Neural crest cell (in vitro differentiated cells): Measurements from ENCODE around the gene PIGR. TPM values are rescaled to one million over a fixed set of nuclear protein-coding genes. Genes with fewer than 3 reads are reported as not detected.

Experiments used
- DNase-seq: peaks from one replicate; pipeline ENCODE4 v3.0.0; 2021; ENCODE audit warnings: low read depth, mixed read lengths, low spot score
- H3K27ac Mint-ChIP-seq: one replicate; pipeline ENCODE4 v1.8.0; 2021; ENCODE audit warnings: mild to moderate bottlenecking, mixed read lengths; ENCODE audit not compliant: unreplicated experiment
- H3K27me3 Mint-ChIP-seq: 2 replicates; pipeline ENCODE4 v1.8.0; 2021; ENCODE audit warnings: low read depth, mild to moderate bottlenecking, mixed read lengths
- H3K36me3 Mint-ChIP-seq: 2 replicates; pipeline ENCODE4 v1.8.0; 2021; ENCODE audit warnings: low read depth, mild to moderate bottlenecking, mixed read lengths
- H3K4me1 Mint-ChIP-seq: 2 replicates; pipeline ENCODE4 v1.8.0; 2021; ENCODE audit warnings: mixed read lengths
- H3K4me3 Mint-ChIP-seq: one replicate; pipeline ENCODE4 v1.8.0; 2021; ENCODE audit warnings: mild to moderate bottlenecking, mixed read lengths
- H3K9me3 Mint-ChIP-seq: 2 replicates; pipeline ENCODE4 v1.8.0; 2021; ENCODE audit warnings: mixed read lengths
- CTCF ChIP-seq: fragments of 200-600 bp; sonication (generic); conservative IDR thresholded peaks from 2 replicates; pipeline ENCODE4 v1.5.0; 2021; ENCODE audit warnings: antibody characterized with exemption, mild to moderate bottlenecking
- total RNA-seq: library from RNA; stranded (reverse); gene quantifications from 2 replicates; pipeline ENCODE4 v1.2.1, GENCODE V29; 2021

The PIGR gene
- total RNA-seq, 1 donor from 2014 or later = not detected

DNA sequence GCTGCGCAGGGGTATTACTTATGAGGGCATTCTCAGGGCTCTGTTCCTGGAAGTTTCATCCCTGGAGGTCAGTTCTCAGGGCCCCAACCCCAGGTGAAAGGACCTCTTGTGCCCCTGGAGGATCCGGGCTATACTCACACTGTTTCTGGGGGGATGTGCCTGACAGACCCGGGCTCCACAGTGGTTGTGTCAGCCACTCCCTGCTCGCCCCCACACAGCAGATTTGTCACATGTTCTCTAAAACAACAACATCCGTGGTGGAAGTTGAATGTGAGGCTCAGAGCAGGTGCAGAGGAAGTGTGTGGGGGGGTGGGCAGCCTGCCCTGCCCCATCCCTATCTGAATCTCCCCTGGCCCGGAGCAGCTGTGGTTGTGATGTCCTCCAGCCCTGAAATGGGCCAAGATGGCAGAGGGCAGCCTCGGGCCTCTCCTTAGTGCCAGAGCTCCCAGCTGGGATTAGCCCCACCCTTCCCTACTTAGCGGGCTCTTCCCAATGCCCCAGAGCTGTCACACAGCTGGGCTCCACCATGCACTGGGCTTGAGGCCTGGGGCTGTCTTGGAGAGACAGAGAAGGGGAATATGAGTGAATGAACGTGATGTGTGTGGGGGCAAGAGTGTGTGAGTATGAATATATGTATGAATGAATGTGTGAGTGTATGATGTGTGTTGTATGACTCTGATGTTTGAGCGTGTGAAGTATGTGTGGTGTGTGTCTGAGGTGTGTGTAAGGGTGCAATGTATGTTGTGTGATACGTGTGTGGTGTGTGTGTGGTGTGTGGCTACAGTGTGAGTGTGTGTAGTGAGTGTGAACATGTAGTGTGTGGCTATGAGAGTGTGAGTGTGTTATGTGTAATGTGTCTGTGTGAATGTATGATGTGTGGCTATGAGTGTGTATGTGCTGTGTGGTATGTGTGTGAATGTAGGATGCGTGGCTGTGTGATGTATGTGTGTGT, 23.0 kb downstream of the PIGR start:
- H3K36me3 Mint-ChIP-seq = no peaks in the 10 kb centered on the region
- no peak for DNase-seq
- TF ChIP-seq CTCF = no peak
- H3K4me1 Mint-ChIP-seq = no peaks in the 10 kb centered on the region
- H3K27ac Mint-ChIP-seq = no peak overlapping the region
- no peaks in the 10 kb centered on the region for H3K27me3 Mint-ChIP-seq
- no peak overlapping the region for H3K4me3 Mint-ChIP-seq
- H3K9me3 Mint-ChIP-seq = no peaks in the 10 kb centered on the region

GRCh38 chr1:206922524-206922923, 23.7 kb downstream of the PIGR start:
- no peak overlapping the region for H3K4me3 Mint-ChIP-seq
- no peaks in the 10 kb centered on the region for H3K9me3 Mint-ChIP-seq
- H3K27ac Mint-ChIP-seq = no peak overlapping the region
- H3K4me1 Mint-ChIP-seq = no peaks in the 10 kb centered on the region
- no peak for DNase-seq
- H3K27me3 Mint-ChIP-seq = peaks cover 2% of the 10 kb centered on the region
- no peaks in the 10 kb centered on the region for H3K36me3 Mint-ChIP-seq
- TF ChIP-seq CTCF = no peak

DNA sequence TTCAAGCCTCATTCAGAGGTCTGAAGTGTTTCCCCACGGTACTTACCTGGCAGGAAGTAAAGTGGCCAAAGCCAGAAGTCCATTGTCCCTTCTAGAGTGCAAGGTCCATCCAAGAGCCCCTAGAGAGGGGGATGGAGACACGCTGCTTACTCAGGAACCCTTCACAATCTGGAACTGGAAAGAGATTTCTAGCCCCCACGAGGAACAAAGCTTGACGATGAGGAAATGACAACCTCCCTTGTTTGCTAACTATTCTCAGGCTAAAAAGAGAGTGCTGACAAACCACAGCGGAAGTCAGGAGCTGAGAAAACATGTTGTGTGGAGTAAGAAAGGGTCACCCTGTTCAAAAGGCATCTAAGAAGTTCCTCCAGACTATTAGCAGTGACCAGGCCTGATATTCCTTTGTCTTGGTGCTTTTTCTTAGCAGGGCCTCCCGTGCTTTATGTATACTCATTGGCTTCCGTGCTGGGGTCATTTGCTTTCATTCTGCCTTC, 24.4 kb downstream of the PIGR start, which contains the start of gene FCMR:
TSS of gene FCMR (minus strand) at position 170 of the 494 bp plus-strand sequence. CDS start at position 83, 87 bp downstream.
- no peaks in the 10 kb centered on the region for H3K9me3 Mint-ChIP-seq
- no peak within 1 kb of the TSS for H3K4me3 Mint-ChIP-seq
- H3K36me3 Mint-ChIP-seq = no peaks in the 10 kb centered on the region
- H3K27me3 Mint-ChIP-seq = peaks cover 2% of the 10 kb centered on the region
- DNase-seq = no peak
- no peaks in the 10 kb centered on the region for H3K4me1 Mint-ChIP-seq
- peak within 1 kb of the TSS; percentile 3 for H3K27ac Mint-ChIP-seq
- TF ChIP-seq CTCF = no peak

DNA sequence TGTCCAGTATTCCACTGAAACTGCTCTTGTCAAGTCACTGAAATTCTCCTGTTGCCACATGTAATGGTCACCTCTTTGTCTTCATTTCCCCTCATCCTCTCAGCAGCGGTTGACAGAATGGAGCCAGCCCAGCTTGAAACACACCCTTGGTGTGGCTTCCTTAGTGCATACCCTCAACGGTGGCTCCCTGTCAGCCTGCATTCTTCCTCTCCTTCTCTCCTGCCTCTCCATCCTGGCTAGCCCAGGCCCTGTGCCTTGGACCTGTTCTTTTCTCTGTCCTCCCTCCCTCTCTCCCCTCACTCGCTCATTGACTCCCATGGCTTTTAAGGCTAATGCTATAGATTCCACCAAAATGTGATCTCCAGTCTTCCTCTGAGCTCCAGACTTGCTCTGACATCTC, 28.2 kb downstream of the PIGR start:
- H3K27me3 Mint-ChIP-seq = peaks cover 33% of the 10 kb centered on the region
- no peak overlapping the region for H3K27ac Mint-ChIP-seq
- H3K9me3 Mint-ChIP-seq = no peaks in the 10 kb centered on the region
- no peaks in the 10 kb centered on the region for H3K36me3 Mint-ChIP-seq
- H3K4me1 Mint-ChIP-seq = no peaks in the 10 kb centered on the region
- H3K4me3 Mint-ChIP-seq = no peak overlapping the region
- no peak for DNase-seq
- TF ChIP-seq CTCF = no peak

- H3K27me3 Mint-ChIP-seq = peaks cover 51% of the 10 kb centered on the region
- no peaks in the 10 kb centered on the region for H3K4me1 Mint-ChIP-seq
- H3K36me3 Mint-ChIP-seq = no peaks in the 10 kb centered on the region
- DNase-seq = no peak
- H3K27ac Mint-ChIP-seq = no peak overlapping the region
- H3K4me3 Mint-ChIP-seq = no peak overlapping the region
- no peak for TF ChIP-seq CTCF
- no peaks in the 10 kb centered on the region for H3K9me3 Mint-ChIP-seq
These were observed 30.1 kb downstream of the PIGR start for GRCh38 chr1:206916000-206916709.
